Endodermal cell (in vitro differentiated cells): ENCODE measurements around the gene KCNMA1. TPM values are rescaled to one million over a fixed set of nuclear protein-coding genes. Genes with fewer than 3 reads are reported as not detected.

ENCODE experiments used
- DNase-seq: peaks from one replicate; pipeline ENCODE4 v3.0.0-alpha.2; 2017
- H3K27ac ChIP-seq: 2 replicates; pipeline ENCODE4 v1.5.1; 2013; ENCODE audit warnings: mild to moderate bottlenecking, low read depth, low read length, moderate library complexity
- H3K27me3 ChIP-seq: 2 replicates; pipeline ENCODE4 v1.6.1; 2013; ENCODE audit warnings: mild to moderate bottlenecking, low read length, moderate library complexity; ENCODE audit not compliant: insufficient read depth, control insufficient read depth, poor library complexity, severe bottlenecking
- H3K36me3 ChIP-seq: 2 replicates; pipeline ENCODE4 v1.7.0; 2013; ENCODE audit warnings: mild to moderate bottlenecking, low read length, moderate library complexity; ENCODE audit not compliant: control insufficient read depth, insufficient read depth
- H3K4me1 ChIP-seq: one replicate; pipeline ENCODE4 v1.7.0; 2013; ENCODE audit warnings: low read length; ENCODE audit not compliant: control insufficient read depth, insufficient read depth
- H3K4me3 ChIP-seq: 2 replicates; pipeline ENCODE4 v1.5.1; 2013; ENCODE audit warnings: mild to moderate bottlenecking, low read length, moderate library complexity
- H3K9ac ChIP-seq: 2 replicates; pipeline ENCODE4 v1.6.1; 2013; ENCODE audit warnings: mild to moderate bottlenecking, low read length, moderate library complexity; ENCODE audit not compliant: poor library complexity, severe bottlenecking; ENCODE audit errors: extremely low read depth
- H3K9me3 ChIP-seq: 2 replicates; pipeline ENCODE4 v1.6.1; 2013; ENCODE audit warnings: mild to moderate bottlenecking, low read length, moderate library complexity; ENCODE audit not compliant: control insufficient read depth
- H3K27ac Mint-ChIP-seq: 2 replicates; pipeline ENCODE4 v1.8.0; 2020; ENCODE audit warnings: mixed read lengths
- H3K27me3 Mint-ChIP-seq: 2 replicates; pipeline ENCODE4 v1.8.0; 2021; ENCODE audit warnings: mild to moderate bottlenecking, mixed read lengths; ENCODE audit not compliant: insufficient read depth
- H3K36me3 Mint-ChIP-seq: 2 replicates; pipeline ENCODE4 v1.8.0; 2020; ENCODE audit warnings: low read depth, mixed read lengths
- H3K4me1 Mint-ChIP-seq: 2 replicates; pipeline ENCODE4 v1.8.0; 2020; ENCODE audit warnings: mixed read lengths
- H3K4me3 Mint-ChIP-seq: 2 replicates; pipeline ENCODE4 v1.8.0; 2020; ENCODE audit warnings: mild to moderate bottlenecking, moderate library complexity, mixed read lengths
- H3K9me3 Mint-ChIP-seq: 2 replicates; pipeline ENCODE4 v1.8.0; 2020; ENCODE audit warnings: mild to moderate bottlenecking, mixed read lengths
- WGBS, 2 experiments: methylation state at CpG; one replicate each; pipeline versions ENCODE4 v1.1.5 to v1.1.7; 2013; ENCODE audit warnings: missing lambda C conversion rate in 2 of 2, mixed read lengths in 1 of 2; ENCODE audit not compliant: insufficient coverage in 1 of 2, insufficient read length in 1 of 2; 5-methylcytosine and 5-hydroxymethylcytosine counted together
- total RNA-seq, 2 donors: library from RNA; stranded (reverse); fragmentation: NEBNext Ultra II Directional in 1 of 2; extraction: Animal tissue kit (Norgen Biotek cat#: 25700) in 1 of 2; gene quantifications; 2 replicates in 1 of 2; 3 replicates in 1 of 2; pipeline ENCODE4 v1.2.1, GENCODE V29; 2021
- TF ChIP-seq, protein P1 (sequence below): fragments of 200-600 bp; sonication (generic); conservative IDR thresholded peaks from 2 replicates; pipeline ENCODE4 v1.5.0; 2021; ENCODE audit warnings: antibody characterized with exemption, mild to moderate bottlenecking

The KCNMA1 gene
- total RNA-seq, 2 donors from 2014 or later, result 0.55 to 1.3 TPM

DNA sequence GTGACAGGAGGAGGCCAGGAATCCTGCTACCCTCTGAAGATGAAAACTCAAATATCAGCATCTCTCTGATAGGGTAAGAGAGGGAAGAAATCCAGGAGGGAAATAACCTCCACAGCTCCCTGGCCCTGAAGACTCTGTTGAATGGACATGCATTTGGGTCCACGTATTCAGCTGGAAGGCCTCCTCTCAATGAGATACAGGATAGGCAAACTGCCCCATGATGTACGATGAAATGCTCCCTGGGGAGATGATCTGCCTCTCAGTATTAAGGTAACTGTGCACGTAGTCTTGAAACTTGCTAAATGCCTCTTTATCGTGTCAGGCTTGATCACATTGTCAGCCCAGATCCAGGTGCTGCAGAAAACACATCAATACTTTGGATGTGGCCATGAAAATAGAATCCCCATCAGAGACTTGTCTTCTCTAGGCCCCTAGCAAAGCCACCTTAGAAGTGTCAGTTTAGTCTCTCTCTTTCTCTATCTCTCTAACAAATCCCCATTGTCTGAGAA, 384.0 kb downstream of the KCNMA1 start:
- Histone ChIP-seq H3K27me3 (peaks cover 24% of the 10 kb centered on the region), H3K9ac (no peak overlapping the region), H3K4me1 (peaks cover 14% of the 10 kb centered on the region), H3K27ac (no peak overlapping the region), H3K9me3 (peaks cover 11% of the 10 kb centered on the region), H3K4me3 (no peak overlapping the region), H3K36me3 (no peaks in the 10 kb centered on the region)
- Mint-ChIP-seq H3K4me3 (no peak overlapping the region), H3K9me3 (peaks cover 11% of the 10 kb centered on the region), H3K4me1 (peaks cover 27% of the 10 kb centered on the region), H3K27me3 (peaks cover 21% of the 10 kb centered on the region), H3K27ac (no peak overlapping the region), H3K36me3 (no peaks in the 10 kb centered on the region)
- 86 to 90% methylated on average over 4 of the region's 4 CpGs for WGBS, 2 experiments
- TF ChIP-seq, protein P1, sequence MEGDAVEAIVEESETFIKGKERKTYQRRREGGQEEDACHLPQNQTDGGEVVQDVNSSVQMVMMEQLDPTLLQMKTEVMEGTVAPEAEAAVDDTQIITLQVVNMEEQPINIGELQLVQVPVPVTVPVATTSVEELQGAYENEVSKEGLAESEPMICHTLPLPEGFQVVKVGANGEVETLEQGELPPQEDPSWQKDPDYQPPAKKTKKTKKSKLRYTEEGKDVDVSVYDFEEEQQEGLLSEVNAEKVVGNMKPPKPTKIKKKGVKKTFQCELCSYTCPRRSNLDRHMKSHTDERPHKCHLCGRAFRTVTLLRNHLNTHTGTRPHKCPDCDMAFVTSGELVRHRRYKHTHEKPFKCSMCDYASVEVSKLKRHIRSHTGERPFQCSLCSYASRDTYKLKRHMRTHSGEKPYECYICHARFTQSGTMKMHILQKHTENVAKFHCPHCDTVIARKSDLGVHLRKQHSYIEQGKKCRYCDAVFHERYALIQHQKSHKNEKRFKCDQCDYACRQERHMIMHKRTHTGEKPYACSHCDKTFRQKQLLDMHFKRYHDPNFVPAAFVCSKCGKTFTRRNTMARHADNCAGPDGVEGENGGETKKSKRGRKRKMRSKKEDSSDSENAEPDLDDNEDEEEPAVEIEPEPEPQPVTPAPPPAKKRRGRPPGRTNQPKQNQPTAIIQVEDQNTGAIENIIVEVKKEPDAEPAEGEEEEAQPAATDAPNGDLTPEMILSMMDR, result no peak
- DNase-seq, result no peak

DNA sequence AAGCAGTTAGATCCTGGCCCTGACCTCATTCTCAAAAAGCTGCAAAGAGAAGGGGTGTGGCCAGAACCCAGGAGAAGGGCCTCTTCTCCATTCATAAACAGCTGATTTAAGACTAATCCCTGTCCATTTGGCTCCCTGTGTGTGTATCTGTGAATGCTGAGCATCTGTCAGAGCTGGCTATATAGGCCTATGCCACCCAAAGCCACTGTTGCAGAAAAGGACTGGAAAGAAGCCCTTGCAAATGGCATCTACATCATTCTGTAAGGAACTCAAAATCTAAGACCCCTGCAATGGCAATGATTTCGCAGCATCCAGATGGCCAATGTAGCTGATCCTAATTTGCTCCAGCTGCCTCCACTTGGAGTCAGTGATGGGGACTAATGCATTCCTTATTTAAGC, 384.5 kb downstream of the KCNMA1 start:
- Histone ChIP-seq H3K4me1 (peaks cover 18% of the 10 kb centered on the region), H3K27me3 (peaks cover 29% of the 10 kb centered on the region), H3K4me3 (no peak overlapping the region), H3K27ac (no peak overlapping the region), H3K9ac (no peak overlapping the region), H3K36me3 (no peaks in the 10 kb centered on the region), H3K9me3 (peaks cover 11% of the 10 kb centered on the region)
- Mint-ChIP-seq H3K36me3 (no peaks in the 10 kb centered on the region), H3K9me3 (peaks cover 11% of the 10 kb centered on the region), H3K4me1 (peaks cover 28% of the 10 kb centered on the region), H3K27ac (no peak overlapping the region), H3K27me3 (peaks cover 21% of the 10 kb centered on the region), H3K4me3 (no peak overlapping the region)
- no peak for DNase-seq
- WGBS, 2 experiments, result 86 to 88% methylated on average over 1 of the region's 1 CpG
- TF ChIP-seq, protein P1, result no peak

DNA sequence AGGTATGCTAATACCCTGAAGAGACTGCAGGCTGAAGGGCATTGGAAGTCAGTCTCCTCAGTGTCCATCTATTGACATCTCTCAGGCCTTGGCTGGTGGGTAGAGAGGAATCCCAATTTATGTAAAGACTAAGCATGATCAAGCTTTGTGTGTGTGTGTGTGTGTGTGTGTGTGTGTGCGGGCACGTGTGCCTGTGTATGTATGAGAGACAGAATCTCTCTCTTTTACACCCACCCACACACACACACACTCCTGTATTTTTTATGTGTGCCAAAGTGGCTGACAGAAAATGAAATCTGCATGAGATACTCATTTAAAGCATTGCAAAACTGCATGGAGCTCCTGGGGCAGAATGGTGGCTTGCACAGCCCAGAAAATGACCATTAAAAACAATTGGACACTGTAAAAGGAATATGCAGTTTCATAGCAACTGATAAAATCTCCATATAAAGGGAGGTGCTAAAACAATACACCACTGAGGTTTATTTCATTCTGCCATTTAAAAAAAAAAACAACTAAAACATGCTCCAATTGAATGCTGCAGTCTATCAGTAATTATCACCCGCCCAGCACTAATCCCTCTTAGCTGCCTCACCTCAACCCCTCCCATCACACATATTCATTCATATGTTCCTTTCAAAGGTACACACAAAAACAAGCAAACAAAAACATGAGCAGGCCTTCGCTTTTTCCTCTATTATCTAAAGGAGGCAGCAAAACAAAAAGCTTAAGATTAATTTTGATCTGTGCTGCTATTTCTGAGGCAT, 385.0 kb downstream of the KCNMA1 start:
- no peaks in the 10 kb centered on the region for H3K36me3 ChIP-seq
- H3K4me1 ChIP-seq, result peaks cover 21% of the 10 kb centered on the region
- H3K9ac ChIP-seq, result no peak overlapping the region
- H3K27ac ChIP-seq, result no peak overlapping the region
- Mint-ChIP-seq H3K27me3 (peaks cover 21% of the 10 kb centered on the region), H3K4me3 (no peak overlapping the region), H3K9me3 (peaks cover 5% of the 10 kb centered on the region), H3K27ac (no peak overlapping the region), H3K36me3 (no peaks in the 10 kb centered on the region), H3K4me1 (peaks cover 34% of the 10 kb centered on the region)
- TF ChIP-seq, protein P1, result no peak
- no peak overlapping the region for H3K4me3 ChIP-seq
- 69% methylated on average over 2 of the region's 4 CpGs; no CpG with 5 or more reads in 1 of the 2 experiments for WGBS, 2 experiments
- peaks cover 6% of the 10 kb centered on the region for H3K9me3 ChIP-seq
- H3K27me3 ChIP-seq, result peaks cover 30% of the 10 kb centered on the region
- no peak for DNase-seq
